ENCODE results near the gene SPOP.
A peak's percentile ranks its signal among the peaks of the same experiment; 100 is the strongest.
"Not testable (repeated sequence)": the region's sequence is repeated elsewhere in the genome, so short reads cannot be mapped to it uniquely, and the experiment has no call there.

The SPOP gene

DNA sequence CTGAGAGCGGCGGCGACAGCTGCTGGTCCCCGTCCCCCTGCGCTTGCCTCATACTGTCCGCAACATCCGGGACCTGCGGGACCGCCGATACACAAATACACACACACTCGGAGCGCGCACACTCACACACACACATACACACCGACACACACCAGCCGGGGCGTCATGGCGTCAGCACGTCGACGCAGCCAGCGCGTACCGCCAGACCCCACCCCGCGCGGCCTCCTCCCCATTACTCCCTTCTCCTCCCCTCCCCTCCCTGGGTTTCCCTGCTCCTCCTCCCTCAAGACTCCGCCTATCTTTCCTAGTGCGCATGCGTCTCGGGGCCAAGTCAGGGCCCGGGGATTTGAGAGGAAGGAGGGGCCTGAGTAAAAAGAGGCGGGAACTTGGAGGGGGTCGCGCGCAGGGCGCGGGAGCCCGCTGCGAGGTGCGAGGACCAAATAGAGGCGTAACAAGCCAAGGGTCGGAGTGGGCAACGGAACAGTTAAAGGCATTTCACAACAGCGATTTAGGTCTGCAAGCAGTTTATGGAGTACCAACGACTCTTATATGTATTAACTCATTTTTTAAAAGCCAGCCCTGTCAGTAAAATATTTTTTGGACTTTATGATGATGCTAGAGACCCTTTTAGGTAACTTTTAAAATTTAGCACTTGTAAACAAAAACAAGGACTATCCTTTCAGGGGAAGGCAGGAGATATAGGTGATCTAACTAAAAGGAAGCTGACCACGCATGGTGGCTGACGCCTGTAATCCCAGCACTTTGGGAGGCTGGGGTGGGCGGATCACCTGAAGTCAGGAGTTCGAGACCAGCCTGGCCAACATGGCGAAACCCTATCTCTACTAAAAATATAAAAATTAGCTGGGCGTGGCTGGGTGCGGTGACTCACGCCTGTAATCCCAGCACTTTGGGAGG lies at the start of gene SPOP:
Gene SPOP, minus strand, starts transcription at position 165 of the 915 bp plus-strand sequence. CDS start 55,287 bp downstream, outside the sequence.
- DNase-seq (ENCODE audit: low spot score), result peak; percentile 97

DNA sequence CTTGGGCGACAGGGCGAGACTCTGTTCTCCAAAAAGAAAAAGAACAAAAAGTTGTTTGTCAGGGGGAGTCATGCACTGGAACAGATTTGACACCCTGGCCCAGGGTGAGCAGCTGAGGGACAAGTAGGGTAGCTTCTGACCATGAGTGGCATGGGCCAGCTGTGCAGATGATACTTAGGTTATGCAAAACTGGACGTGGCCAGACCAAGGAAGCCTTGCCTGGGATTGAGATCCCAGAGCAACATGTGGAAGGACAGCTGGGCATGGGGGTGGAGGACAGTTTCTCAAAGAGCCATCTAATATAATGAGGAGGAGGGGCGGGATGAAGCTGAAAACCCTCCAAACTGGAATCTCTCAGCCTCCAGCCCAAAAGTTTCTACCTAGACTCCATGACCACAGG lies 49.5 kb upstream of the SPOP start:
- no peak for DNase-seq (ENCODE audit: low spot score)

DNA sequence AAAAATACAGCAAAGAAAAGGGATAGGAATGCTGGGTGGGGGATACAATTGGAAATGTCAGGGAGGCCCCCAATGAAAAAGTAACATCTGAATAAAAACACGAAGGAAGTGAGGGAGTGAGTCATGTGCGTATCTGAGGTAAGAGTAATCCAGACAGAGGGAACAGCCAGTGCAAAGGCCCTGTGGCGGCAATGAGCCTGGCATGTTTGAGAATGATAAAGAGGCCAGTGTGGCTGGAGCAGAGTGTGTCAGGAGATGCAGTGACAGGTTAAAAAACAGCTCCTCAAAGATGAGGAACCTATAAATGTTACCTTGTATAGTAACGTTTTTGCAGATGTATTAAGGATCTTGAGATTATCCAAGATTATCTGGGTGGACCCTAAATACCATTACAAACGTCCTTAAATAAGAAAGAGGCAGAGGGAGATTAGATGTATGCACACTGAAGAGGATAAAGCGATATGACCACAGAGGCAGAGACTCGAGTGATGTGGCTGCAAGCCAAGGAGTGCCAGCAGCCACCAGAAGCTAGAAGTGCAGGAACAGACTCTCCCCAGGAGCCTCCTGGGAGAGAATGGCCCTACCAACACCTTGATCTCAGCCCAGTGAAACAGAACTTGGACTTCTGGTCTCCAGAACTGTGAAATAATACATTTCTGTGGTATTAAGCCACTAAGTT lies 47.7 kb upstream of the SPOP start:
- no peak for DNase-seq (ENCODE audit: low spot score)

DNA sequence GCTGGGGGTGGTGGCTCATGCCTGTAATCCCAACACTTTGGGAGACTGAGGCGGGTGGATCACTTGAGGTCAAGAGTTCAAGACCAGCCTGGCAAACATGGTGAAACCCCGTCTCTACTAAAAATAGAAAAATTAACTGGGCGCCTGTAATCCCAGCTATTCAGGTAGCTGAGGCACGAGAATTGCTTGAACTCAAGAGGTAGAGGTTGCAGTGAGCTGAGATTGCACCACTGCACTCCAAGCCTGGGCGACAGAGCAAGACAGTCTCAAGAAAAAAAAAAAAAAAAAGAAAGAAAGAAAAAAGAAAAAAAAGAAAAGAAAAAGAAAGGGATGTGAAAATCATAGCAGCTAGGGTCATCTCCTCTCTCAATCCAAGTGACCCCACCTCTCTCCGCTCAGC lies 46.7 kb upstream of the SPOP start:
- DNase-seq (ENCODE audit: low spot score), result not testable (repeated sequence)

DNA sequence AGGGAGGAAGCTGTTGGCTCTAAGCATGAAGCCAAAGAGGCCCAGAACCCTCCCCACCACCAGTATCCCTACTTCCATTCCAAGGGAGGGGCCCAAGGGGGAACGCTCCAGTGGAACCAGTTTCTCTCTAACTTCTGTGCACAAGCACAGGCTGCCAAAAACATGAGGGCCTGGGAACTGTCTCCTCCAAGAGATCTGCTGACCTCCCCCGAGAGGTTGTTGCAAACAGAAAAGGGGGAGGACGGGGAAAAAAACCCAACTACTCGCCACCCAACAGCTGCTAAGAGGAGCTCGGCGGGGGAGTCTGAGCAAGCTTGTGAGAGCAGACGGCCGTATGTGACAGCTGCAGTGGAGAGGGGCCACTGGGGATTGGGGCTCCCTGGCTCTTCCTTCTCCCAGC lies 45.5 kb upstream of the SPOP start:
- DNase-seq (ENCODE audit: low spot score), result no peak

DNA sequence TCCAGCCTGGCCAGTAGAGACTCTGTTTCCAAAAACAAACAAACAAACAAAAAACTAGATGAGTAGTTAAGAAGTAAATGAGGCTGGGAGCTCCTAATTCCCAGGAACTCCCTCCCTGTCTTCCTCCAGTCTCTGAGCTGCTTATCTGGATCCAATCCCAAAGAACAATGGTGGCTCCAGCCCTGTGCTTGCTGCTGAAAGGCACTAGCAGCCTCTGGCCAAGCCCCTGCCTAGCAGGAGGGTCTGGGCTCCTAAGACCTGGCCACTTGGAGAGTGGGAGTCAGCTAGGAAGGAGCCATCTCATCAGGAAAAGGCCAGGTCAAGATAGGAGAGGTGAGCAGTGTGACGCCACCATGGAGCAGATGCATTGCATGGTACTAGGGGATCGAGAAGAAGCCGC lies 44.2 kb upstream of the SPOP start:
- DNase-seq (ENCODE audit: low spot score), result no peak

DNA sequence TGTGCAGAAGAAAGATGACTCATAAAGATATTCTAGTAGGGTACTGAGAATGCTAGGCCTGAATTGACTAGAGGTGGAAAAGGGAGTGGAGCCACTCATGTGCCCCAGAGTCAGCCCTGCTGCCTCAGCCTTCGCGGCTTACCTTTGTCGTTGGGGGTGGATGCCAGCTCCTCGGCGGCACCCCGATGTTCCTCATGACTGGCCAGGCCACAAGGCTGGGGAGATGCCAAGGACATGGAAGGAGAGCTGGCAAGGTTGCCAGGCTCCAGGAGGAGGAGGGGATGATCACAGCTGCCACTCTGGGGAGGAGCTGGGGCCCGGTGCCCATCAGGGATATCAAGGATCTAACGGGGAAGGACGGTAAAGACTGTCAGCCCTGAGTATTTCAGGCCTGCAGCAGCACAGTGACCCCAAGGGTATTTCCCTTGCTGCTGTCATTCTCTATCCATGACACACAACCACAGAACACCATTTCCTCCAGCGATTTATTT lies 39.5 kb upstream of the SPOP start:
- DNase-seq (ENCODE audit: low spot score), result no peak

DNA sequence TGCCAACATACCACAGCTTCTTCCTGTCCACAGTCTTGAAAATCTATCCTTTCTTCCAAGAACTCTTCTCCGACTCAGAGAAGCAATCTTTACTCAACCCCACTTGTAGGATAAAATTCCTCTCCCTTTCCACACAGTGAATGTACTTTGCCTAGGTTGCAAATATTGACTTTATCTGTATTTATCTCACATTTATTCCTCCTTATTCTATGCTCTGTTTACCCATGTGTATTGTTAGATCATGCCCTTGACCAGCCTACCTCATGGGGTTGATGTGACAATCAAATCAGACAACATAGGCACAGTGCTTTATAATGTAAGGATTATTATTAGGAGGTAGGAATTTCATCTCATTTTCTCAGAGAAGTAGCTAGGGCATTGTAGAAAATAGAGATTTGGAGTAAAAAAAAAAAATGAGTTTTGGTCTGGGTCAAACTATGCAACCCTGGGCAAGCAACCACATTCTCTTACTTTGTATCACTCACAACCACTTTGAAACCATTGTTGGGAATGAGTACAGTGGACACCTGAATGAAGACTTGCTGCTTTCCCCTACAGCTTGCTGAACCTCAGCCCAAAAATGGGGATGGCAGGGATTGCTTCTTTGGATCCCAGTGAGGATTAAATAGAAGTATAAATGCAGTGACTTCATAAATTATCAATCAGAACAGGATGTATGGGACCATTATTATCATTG lies 38.9 kb upstream of the SPOP start:
- DNase-seq (ENCODE audit: low spot score), result no peak

DNA sequence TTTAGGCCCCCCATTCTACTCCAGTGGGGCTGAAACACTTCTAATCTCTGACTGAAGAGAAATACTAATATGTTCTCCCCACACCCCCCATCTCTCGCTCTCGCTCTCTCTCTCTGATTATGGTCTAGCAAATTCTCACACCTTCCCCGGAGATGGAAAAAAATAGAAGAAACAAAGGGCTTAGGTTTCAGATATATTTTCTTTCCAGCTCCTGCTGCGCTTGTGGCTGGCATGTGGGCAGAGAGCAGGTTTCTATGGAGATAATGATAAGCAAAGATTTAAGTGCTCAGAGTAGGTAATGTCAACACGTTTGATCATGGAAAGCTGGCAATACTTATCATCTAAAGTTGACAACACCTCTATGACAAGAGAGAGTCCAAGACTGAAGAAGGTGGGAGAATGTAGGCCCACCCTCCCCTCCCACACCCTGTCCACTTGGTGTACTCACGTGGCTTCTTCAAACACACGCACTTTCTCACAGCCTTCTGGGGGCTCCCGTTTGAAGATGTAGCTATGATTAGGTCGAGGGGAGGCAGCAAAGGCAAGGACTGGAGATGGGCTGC lies 37.9 kb upstream of the SPOP start:
- no peak for DNase-seq (ENCODE audit: low spot score)

DNA sequence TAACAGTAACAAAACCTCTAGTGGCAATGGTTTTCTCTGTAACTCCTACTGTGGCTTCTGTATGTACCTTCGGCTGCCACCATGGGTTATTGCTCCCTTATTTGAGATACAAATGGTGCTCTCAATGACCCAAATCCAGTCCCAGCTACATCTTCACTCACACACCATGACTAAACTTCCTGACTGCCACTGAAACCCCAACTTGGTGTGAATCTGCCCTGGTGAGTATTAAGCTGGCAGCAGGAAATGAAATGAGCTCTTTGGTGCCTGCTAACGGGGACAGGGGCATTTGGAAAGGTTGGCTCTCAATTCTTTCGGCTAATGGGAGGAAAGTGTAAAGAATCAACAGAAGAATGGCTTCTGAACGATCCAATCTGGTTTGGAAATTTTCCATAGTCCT lies 37.3 kb upstream of the SPOP start:
- no peak for DNase-seq (ENCODE audit: low spot score)

DNA sequence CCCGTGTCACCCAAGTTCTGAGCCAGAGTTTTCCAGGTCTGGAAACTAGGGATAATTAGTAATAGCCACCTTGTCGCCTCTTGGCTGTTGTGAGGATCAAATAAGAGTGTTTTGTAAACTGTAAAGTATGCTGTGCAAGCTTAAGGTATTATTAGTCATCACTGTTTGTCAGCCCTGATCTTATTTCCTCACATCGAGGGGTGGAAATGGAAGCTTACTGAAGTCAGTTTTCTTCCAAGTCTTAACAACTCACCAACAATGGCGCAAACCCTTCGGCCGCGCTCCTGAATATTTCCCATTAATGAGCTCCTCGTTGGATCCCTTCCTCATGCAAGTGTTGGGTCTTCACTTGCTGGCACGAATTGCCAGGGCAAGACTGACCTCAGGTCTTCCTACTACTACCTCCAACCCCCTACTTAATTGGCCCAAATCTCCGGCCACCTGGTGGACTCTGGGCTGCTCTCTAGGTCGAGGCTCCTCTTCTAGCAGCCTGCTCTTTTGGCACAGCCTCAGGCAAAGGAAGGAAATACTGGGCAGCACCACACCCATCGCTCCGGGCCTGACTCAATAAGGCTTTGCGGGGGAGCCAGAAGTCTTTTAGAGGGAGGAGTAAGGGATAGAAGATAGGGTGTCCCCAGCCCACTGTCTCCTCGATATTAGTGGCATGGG lies 30.8 kb upstream of the SPOP start:
- DNase-seq (ENCODE audit: low spot score), result no peak

DNA sequence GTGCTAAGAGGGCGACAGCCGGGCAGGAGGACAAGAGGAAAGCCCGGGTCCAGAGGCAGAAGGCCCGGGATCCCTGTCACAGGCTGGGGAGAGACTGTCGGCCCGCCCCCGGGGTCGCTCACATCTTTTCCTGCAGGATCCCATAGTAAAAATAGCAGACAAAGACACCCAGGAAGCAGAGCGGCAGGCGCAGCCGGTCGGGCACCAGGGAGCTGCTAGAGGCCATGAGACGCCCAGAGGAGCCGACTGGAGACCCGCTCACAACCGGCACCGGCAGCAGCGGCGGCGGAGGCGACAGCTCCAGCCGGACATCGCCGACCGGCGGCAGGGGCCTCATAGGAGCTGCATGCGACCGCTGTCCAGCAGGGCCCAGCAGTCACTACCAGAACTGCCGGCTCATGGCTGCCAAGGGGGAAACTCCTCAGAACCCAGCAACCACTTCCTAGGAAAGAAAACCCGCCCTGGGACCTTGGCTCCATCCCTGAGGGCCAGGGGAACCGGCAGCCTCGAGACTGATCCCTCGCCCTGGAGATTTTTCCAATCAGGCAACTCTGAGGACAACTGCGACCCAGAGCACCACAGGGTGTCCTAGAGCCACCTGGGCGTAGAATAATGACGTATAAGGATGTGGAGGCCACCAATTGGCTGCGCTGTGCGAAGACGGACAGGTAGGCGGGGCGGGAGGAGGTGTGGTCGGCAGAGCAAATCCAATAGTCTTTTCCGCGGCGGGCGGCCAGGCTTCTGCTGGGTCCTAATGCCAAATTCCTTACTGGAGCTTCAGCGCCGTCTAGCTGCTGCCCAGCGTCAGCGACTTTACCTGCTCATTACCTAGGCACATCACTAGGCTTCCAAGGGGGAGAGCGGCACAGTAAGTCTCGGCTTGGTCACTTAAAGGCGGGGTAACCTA lies 30.0 kb upstream of the SPOP start, which contains the start of gene SLC35B1:
Gene SLC35B1, minus strand, starts transcription at position 357 of the 907 bp plus-strand sequence. Its CDS starts 131 bp downstream, at position 226.
- DNase-seq (ENCODE audit: low spot score), result peak; percentile 99

DNA sequence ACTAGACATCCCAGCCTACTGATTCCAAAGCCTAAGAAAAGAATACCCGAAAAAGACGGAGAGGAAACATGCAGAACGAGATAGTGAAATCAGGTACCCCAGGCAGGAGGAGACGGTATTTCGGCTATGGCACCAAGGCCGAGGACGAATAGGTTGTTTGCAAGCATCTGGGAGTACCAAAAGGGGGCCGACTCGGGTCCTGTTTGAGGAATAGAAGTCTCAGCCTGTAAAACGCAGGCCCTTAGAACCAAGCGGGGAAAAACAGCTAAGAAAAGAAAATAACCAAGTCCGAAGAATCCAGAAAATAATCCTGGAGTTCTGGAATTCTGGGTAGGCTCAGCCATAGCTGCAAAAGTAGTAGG lies 29.3 kb upstream of the SPOP start:
- DNase-seq (ENCODE audit: low spot score), result no peak

DNA sequence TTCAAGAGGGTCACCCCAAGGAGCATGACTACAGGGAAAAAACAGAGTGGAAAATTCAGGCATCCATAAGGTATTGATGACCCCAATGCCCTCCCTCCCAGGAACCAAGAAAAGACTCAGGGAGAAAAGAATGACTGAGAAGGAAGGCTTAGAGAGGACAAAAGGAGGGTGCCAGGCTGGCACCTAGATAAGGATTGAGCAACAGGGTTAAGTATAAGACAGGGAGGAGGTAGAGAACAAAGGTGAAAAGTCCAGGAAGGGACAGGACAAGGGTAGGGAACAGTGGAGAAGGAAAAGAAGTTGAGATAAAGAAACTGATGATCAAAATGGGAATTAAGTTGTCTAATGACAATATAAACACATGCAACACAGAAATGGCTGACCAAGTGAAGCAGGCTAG lies 27.4 kb upstream of the SPOP start:
- no peak for DNase-seq (ENCODE audit: low spot score)

DNA sequence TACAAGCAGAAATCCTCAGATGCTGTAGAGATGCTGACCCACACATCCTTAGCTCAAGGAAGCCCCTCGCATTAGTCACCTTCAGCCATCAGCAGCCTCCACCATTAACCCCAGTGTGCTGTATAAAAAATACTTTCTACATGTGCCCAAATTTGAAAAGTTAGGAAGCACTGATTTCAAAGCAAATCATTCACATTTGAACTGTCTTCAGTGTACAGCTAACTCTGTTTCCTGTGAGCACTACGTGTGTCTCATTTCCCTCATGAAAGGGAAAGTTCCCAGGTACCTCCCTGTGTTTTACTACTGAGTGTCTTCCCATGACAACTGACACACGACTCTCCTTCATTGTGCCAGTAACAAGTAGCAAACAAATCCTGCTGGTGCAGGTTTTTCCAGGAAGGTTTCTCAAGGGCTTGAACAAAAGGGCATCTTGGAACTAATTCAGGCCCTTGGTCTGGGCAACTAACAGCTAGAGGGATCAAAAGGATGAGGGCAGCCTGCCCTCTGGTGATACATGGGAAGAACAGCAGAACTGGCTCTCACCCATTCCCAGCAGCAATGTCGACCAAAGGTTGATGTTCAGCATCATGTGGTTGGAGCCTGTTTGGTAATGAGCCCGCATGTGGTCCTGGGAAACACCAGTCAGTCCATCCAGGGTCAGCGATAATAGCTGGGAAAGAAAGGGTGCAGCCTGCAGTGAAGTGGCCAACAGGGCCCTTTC lies 25.8 kb upstream of the SPOP start:
- DNase-seq (ENCODE audit: low spot score), result peak; percentile 26

DNA sequence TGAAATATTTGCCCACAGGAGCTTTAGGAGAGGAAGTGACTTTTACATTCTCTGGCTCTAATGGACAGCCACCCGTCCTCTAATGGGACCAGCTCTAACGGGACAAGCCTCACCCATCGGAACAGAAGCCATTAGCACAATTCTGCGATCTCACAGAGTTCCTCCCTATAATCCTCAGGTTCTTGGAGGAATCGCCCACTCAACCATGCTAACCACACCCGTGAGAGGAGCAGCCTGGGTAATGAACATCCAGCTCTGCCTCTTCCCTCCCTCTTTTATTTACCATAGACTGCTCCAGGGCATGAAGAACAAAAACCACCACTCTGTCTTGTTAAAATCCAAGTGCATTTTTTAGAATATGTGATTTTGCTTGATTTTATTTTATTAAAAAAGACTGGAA lies 23.1 kb upstream of the SPOP start:
- DNase-seq (ENCODE audit: low spot score), result no peak

DNA sequence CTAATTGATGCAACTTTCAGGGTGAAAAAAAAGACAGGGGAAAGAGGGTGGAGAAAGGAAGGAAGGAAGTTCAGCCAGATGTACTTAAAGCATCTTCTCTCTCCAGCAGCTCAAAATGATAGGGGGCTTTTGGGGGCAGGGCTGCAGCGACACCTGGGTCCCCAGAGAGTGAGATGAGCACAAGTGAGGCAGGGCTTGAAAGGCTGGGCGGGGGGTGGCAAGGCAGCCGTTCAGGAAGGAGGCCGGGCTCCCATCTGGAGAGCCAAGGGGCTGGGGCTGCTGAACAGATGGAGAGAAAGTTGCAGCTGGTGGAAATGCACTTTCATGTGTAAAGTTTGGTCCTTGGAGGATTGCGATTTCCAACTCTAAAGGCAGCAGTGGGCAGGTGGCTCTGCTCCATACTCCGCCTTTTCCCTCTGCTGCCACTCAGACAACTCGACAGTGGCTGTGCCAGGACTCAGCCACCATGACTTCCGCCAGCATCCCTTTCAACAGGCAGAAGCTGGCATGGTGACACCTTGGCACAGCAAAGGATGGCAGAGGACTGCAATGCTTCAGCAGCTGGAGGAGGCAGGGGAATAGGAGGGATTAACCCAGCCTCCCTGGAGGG lies 22.2 kb upstream of the SPOP start:
- DNase-seq (ENCODE audit: low spot score), result no peak

DNA sequence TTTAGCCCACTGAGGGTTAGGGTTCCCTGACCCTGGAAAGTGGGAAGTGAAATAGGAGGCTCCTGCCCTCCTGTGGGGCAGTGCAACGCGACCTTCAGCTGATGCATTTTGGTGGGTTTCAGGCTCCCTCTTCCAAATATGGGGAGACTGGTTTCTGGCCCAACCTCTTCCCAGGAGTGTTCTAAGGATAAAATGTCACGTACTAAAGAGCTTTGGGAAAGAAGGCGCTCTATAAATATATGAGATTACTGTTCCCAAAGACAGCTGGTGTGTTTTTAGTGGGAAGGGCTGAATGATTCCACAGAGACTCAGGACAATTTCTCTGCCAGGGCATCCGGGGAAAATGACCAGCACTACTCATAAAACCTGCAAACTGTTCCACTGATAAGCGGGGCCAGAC lies 20.1 kb upstream of the SPOP start:
- DNase-seq (ENCODE audit: low spot score), result no peak

DNA sequence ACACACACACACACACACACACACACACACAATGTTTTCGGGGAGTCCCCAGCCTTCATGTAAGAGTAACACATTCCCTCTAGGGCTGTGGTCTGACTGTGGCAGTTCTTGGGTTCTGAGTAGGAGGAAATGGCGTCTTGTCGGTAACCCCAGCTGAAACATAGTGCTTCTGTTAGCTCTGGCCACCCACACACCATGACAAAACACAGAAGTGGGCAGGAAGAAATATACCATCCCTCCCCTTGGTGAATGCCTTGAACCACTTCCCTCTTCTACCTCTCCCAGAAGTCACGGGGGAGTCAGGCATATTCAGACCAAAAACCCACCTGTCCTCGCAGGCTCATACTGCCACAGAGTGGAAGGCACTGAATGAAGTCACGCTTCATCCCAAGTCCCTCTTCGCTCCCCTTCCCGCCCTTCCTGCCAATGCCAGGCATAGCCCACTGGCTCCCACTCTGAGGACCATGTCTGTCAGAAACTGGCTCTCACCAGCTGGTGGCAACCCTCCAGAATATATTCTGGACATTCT lies 18.4 kb upstream of the SPOP start:
- no peak for DNase-seq (ENCODE audit: low spot score)

Measured in iPS-NIHi11 (cell line).